Measurements from ENCODE around the gene CCSER1.
"Not testable (repeated sequence)": the region's sequence is repeated elsewhere in the genome, so short reads cannot be mapped to it uniquely, and the experiment has no call there.

The CCSER1 gene

GRCh38 chr4:90840291-90840690 lies 713.1 kb downstream of the CCSER1 start:
- no peak for DNase-seq (ENCODE audit: low spot score)

- DNase-seq (ENCODE audit: low spot score): no peak
Measured at GRCh38 chr4:90840828-90841227, 713.6 kb downstream of the CCSER1 start.

DNA sequence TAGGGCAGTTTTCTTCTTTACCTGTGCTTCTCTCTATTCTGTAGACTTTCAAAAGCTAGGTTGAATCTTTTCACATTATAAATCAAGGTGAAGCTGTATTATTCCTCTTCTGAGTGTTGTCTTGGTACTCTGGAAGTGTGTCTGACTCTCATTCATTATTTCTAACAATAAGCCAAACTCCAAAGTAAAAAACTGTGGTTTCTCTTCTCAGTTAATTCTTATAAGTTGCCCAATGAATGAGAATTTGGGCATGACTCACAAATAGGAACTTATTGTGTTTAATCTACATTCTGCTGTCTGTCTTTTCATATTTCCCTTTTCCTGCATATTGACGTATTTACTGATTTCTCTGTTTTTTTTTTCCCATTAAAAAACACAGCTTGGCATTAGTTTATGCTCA lies 714.5 kb downstream of the CCSER1 start:
- no peak for DNase-seq (ENCODE audit: low spot score)

DNA sequence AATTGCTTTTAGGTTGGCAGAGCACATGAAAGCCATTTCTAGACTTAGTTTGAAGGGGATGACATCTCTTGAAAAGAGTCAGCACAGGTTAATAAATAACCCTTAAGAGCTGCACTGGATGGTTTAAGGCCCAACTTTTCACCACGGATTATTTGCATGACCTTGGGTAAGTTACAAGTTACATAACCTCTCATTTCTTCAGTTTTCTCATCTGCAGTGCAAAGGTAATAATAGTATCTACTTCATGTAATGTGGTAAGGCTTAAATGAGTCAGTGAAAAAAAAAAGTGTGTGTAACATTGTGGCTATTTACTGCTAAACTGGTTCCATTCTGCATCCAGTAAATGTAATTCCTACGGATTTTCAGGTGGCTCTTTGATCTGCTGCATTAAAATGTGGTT lies 715.8 kb downstream of the CCSER1 start:
- no peak for DNase-seq (ENCODE audit: low spot score)

- no peak for DNase-seq (ENCODE audit: low spot score)
Measured at GRCh38 chr4:90844241-90844640, 717.0 kb downstream of the CCSER1 start.

DNA sequence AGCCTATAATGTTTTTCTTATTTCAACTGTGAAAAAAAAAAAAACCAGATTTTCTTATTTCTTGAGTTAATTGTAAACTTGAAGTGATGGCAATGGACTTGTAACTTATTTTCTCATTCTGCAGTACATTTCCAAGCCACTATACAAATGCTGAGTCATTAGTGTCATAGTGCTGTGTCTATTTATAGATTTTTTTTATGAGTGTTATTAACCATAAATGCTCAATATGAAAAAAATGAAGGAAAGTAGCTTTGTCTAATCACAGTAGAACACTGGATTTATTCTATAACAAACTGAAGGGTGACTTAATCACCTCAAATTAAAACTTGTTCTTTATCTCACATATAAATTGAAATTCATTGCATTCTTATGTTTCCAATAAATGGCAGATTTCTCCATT lies 718.6 kb downstream of the CCSER1 start:
- no peak for DNase-seq (ENCODE audit: low spot score)

GRCh38 chr4:90852237-90852636 lies 725.0 kb downstream of the CCSER1 start:
- DNase-seq (ENCODE audit: low spot score): peak; percentile 76

- DNase-seq (ENCODE audit: low spot score): no peak
Measured at GRCh38 chr4:90855111-90855510, 727.9 kb downstream of the CCSER1 start.

DNA sequence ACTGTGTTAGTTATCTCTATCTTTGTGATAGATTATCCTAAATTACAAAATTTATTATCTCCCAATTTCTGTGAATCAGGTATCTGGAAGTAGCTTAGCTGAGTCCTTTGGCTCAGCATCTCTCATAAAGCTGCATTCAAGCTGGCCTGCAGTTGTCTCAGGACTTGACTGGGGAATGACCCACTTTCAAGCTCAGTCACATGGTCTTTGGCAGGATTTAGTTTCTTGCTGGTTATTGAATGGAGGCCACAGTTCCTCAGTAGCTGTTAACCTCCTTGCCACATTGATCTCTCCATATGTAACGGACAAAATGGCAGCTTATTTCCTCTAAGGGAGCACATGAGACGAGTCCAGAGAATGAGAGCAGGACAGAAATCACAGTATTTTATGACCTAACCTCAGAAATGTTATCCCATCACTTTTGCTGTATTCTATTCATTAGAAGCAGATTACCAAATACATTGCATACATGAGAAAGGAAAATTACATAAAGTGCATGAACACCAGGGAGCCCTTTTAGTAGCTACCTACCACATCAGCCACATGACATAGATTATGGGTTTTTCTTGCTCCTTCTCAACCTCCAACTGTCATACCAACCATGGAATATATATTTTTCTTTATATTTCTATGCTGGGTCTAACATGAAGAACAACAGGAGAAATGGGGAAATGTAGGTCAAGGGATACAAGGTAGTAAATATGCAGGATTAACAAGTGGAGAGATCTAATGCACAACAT lies 730.1 kb downstream of the CCSER1 start:
- peak; percentile 74 for DNase-seq (ENCODE audit: low spot score)

DNA sequence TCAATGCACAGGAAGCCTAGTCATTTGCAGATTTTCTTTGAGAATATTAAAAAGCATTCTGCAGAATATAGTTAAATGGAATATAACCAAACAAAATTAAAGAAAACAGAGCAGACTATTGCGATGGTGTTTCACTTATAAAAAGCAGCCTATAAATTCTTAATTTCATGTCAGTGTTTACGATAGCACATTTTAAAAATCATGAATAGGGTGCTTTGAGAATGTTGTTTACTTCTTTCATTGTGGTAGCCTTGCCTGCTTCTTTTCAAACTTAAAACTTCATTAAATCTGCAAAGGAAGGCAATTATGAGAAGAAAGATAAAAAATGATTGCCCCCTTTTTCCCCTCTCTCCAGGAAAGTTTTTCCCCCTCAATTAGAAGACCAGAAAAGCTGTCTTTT lies 748.6 kb downstream of the CCSER1 start:
- DNase-seq (ENCODE audit: low spot score): no peak

GRCh38 chr4:90876296-90876695 lies 749.1 kb downstream of the CCSER1 start:
- no peak for DNase-seq (ENCODE audit: low spot score)

- DNase-seq (ENCODE audit: low spot score): no peak
Measured at GRCh38 chr4:90883519-90883918, 756.3 kb downstream of the CCSER1 start.

- DNase-seq (ENCODE audit: low spot score): no peak
Measured at GRCh38 chr4:90888571-90888970, 761.4 kb downstream of the CCSER1 start.

- no peak for DNase-seq (ENCODE audit: low spot score)
Measured at GRCh38 chr4:90889171-90889570, 762.0 kb downstream of the CCSER1 start.

DNA sequence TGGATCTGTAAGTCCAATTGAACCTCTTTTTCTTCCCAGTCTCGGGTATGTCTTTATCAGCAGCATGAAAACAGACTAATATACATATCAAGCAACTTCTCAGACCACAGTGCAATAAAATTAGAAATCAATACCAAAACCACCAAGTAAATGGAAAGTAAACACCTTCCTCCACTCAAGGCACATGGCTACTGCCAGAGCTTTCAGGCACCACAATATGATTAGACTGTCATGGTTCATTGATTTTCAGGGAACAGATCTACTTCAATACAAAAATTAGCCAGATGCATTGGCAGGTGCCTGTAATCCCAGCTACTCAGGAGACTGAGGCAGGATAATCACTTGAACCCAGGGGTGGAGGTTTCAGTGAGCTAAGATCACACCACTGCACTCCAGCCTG lies 776.2 kb downstream of the CCSER1 start:
- not testable (repeated sequence) for DNase-seq (ENCODE audit: low spot score)

DNA sequence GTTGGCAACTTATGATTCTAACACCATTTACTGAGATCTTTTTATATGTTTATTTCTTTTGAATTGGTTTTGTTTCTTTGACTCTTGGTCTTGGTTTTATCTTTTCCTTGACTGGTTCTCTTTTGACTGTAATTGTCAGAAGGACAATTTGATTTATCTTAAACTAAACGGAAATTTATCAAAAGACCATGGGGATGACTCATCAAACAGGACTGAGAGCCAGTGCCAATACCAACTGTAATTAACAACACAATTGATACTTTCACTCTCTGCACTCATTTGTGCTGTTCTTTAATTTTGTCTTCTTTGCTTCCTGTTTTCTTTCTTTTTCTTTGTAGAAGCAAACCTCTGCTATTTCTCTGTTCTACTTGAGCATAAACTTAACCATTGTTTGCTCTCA lies 776.8 kb downstream of the CCSER1 start:
- no peak for DNase-seq (ENCODE audit: low spot score)

GRCh38 chr4:90906239-90906638 lies 779.0 kb downstream of the CCSER1 start:
- no peak for DNase-seq (ENCODE audit: low spot score)

DNA sequence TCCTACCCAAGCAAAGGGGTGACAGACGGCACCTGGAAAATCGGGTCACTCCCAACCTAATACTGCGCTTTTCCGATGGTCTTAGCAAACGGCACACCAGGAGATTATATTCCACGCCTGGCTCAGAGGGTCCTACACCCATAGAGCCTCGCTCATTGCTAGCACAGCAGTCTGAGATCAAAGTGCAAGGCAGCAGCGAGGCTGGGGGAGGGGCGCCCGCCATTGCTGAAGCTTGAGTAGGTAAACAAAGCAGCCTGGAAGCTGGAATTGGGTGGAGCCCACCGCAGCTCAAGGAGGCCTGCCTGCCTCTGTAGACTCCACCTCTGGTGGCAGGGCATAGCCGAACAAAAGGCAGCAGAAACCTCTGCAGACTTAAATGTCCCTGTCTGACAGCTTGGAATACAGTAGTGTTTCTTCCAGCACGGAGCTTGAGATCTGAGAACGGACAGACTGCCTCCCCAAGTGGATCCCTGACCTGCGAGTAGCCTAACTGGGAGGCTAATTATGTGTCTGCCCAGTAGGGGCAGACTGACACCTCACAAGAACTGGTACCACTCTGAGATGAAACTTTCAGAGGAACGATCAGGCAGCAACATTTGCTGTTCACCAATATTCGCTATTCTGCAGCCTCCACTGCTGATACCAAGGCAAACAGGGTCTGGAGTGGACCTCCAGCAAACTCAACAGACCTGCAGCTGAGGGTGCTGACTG lies 784.7 kb downstream of the CCSER1 start:
- DNase-seq (ENCODE audit: low spot score): not testable (repeated sequence)

DNA sequence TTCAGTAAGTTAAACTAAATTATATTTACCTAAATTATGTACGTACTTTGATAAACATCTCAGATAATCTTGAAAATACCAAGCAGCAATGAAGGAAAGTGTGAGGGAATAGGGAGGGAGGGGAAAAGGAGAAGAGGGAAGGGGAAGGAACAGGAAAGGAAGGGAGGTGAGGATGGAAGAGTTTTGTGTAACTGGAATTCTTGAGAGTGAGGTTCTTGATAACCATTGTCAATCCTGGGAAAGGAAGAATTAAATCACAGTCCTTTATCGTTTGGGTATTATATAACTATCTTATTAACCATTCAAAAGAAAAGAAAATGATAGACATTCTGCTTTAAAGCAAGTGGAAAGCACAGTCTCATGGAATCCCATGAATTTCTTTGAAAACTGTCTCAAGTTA lies 795.0 kb downstream of the CCSER1 start:
- no peak for DNase-seq (ENCODE audit: low spot score)

DNA sequence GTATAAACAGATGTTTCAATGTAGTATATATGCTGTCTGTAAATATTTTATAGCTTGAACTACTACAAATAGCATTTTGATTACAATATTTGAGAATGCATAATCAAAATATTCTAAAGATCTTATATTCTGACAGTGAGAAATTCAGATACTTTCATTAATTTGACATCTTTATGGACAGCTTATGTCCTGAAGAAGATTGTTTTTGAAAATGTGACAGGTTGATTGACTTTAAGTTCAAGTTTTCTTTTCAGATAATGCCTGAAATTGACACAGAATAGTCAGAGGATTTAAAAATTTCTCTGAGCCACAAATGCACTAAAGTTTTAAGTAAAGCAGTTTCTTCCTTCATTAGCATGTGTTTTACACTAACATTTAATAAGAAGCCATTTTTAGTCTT lies 799.8 kb downstream of the CCSER1 start:
- DNase-seq (ENCODE audit: low spot score): no peak

DNA sequence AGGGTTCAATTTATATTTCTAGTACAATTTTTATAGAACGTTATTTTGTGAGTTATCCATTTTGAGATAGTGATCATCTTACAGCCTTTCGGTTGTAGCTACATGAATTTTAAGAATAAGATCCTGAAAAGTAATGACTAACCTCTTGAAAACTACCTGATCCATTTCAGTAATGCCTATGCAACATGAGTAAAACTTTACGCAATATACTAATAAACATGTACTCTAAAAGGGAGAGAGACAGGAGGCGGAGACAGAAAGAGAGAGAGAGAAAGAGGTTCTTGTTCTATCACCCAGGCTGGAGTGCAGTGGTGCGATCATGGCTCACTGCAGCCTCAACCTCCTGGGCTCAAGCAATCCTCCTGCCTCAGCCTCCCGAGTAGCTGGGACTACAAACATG lies 816.1 kb downstream of the CCSER1 start:
- DNase-seq (ENCODE audit: low spot score): no peak

- no peak for DNase-seq (ENCODE audit: low spot score)
Measured at GRCh38 chr4:90946945-90947344, 819.8 kb downstream of the CCSER1 start.

DNA sequence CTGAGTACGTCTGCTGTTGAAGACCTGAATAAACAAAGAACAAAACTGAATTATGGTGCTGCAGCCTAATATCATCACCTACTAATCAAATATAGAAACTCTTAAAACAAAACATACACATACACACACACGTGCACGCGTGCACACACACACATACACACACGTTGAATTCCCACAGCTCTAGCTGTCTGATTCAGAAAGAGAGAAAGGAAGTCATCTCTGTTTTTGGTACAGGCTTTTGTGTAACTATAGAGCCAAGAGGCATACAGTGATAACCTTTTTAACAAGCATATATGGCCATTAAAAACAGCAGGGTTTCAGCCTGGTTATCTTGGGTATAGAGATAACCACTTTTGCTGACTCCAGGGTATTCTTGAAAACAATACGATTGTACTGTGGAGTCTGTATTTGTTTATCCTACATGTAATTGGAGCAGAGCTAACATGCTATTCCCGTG lies 823.2 kb downstream of the CCSER1 start:
- DNase-seq (ENCODE audit: low spot score): no peak

DNA sequence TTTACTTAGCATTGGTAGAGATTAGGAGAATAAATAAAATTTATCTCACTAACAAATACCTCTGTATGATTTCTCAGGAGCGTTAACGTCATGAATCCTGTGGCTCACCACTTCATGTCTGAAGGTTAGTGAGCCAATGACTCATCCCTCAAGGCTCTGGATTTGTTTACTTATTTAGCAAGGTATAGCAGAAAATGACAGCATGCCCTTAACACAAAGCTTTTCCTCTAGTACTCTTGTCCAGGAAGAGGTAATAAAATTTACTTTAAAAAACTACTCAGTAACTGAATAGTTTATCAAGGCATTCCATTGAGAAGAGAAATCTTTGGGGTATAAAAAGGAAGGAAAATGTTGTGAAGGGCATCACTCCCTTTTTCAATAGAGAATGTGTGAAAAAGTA lies 823.8 kb downstream of the CCSER1 start:
- DNase-seq (ENCODE audit: low spot score): no peak
